ENCODE data around the gene KRT9. TPM values are rescaled to one million over a fixed set of nuclear protein-coding genes. Genes with fewer than 3 reads are reported as not detected.

The KRT9 gene
- total and polyA plus RNA-seq, 9 of the 15 experiments (the other 6 are each of a cell fraction or from before 2014, with no cell fraction given) = 0.03 TPM; not detected in 8

DNA sequence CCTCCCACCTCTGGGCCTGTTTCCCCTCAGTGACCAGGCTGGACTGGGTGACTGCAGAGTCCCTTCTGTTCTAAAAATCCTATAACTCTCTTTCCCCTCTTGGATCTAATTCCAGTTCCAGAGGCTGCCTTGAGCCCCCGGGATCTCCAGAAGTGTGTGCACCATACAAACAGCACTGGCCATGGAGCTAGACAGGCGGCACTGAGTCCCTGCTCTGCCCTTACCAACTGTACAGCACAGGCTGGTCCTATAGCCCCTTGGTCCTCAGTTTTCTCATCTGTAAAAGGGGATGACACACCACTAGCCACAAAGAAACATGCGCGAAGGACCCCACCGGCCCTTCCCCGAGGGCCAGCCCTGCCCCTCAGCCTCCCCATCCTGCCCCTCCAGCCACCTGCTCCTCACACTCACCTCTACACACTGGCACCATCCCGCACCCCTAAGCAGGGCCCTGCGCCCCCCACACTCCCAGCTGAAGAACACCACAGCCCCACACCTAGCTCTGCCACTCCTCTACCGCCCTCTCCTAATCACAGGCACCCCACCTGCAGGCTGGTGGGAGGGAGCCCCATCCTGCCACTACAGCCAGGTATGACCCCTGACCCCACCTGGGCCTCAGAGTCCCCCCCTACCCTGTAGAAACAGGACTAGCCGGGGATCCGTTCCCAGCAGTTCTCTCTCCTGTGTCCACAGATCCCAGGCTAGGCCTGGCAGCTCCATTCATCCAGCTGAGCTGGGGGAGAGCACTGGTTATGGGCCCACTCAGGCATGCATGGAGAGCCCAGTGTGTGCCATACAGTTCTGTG is 41.6 kb upstream of the KRT9 start:
- intact Hi-C loops (cut with micrococcal nuclease) (no loop called here), in situ Hi-C loops (cut with MboI) (no loop called here)
- POLR2A ChIA-PET = no interaction called here
- peaks cover 10 to 49% of the 10 kb centered on the region in 2 experiments for H3K27me3 ChIP-seq (ENCODE audit: control insufficient read depth in 2 of 2, insufficient read depth in 2 of 2, low read length in 2 of 2)
- H3K27ac ChIP-seq (ENCODE audit: extremely low read depth, low read depth, low read length) = no peak overlapping the region
- WGBS (ENCODE audit: insufficient coverage, low coverage, missing lambda C conversion rate) = 0% methylated on average over 10 of the region's 11 CpGs
- 0 out of 2 replicates have a peak, but pooled peaks cover 2% of the 10 kb centered on the region for H4K20me1 ChIP-seq (replicated peaks; ENCODE audit: control insufficient read depth, insufficient read depth, low read length)
- FAIRE-seq = no peak
- no TSS peak for BruUV-seq (replicated peaks)
- no peak for ATAC-seq
- no peaks in the 10 kb centered on the region for H3K36me3 ChIP-seq (ENCODE audit: control insufficient read depth, insufficient read depth, low read length)
- CTCF ChIA-PET (ENCODE audit: low intra/inter-chr PET ratio) = no interaction called here
- no peaks in the 10 kb centered on the region for H3K4me1 ChIP-seq (replicated peaks in 1 of 2; ENCODE audit: control insufficient read depth in 2 of 2, insufficient read depth in 2 of 2, low read length in 2 of 2)
- H3K9me3 ChIP-seq (replicated peaks; ENCODE audit: control insufficient read depth, insufficient read depth, low read depth, low read length) = no peaks in the 10 kb centered on the region
- H3K9me1 ChIP-seq (ENCODE audit: control insufficient read depth, insufficient read depth, low read length) = no peaks in the 10 kb centered on the region
- no peak overlapping the region for H3K4me2 ChIP-seq (ENCODE audit: insufficient read depth, low read length)
- no peak overlapping the region for H3K9ac ChIP-seq (ENCODE audit: insufficient read depth in 1 of 2, low read depth in 2 of 2, low read length in 2 of 2)
- no peak overlapping the region for H3K4me3 ChIP-seq
- no peaks in the 10 kb centered on the region for H3K79me2 ChIP-seq (ENCODE audit: control insufficient read depth, insufficient read depth, low read length)
- DNase-seq (ENCODE audit: extremely low read depth in 1 of 4, low spot score in 3 of 4) = no peak
- H2AFZ ChIP-seq (ENCODE audit: low read depth, low read length) = no peak overlapping the region
- TF ChIP-seq PHF8 (IDR thresholded peaks at IDR 0.05; ENCODE audit: borderline replicate concordance, low read length) = no peak
- TF ChIP-seq ARNT (IDR thresholded peaks at IDR 0.05) = no peak
- TF ChIP-seq NR4A1 (CRISPR knock-in tag; IDR thresholded peaks at IDR 0.05) = no peak
- no peak for TF ChIP-seq NR4A1 (tag; IDR thresholded peaks at IDR 0.05)
- no peak for TF ChIP-seq PTTG1 (tag; IDR thresholded peaks at IDR 0.05; ENCODE audit: low read depth)
- no peak for TF ChIP-seq FOSL1 (tag; conservative IDR thresholded peaks at IDR 0.05)
- no peak for TF ChIP-seq TCF7 (IDR thresholded peaks at IDR 0.05; ENCODE audit: borderline replicate concordance)
- no peak for TF ChIP-seq NCOA4 (IDR thresholded peaks at IDR 0.05; ENCODE audit: partially characterized antibody)
- TF ChIP-seq, protein P1, sequence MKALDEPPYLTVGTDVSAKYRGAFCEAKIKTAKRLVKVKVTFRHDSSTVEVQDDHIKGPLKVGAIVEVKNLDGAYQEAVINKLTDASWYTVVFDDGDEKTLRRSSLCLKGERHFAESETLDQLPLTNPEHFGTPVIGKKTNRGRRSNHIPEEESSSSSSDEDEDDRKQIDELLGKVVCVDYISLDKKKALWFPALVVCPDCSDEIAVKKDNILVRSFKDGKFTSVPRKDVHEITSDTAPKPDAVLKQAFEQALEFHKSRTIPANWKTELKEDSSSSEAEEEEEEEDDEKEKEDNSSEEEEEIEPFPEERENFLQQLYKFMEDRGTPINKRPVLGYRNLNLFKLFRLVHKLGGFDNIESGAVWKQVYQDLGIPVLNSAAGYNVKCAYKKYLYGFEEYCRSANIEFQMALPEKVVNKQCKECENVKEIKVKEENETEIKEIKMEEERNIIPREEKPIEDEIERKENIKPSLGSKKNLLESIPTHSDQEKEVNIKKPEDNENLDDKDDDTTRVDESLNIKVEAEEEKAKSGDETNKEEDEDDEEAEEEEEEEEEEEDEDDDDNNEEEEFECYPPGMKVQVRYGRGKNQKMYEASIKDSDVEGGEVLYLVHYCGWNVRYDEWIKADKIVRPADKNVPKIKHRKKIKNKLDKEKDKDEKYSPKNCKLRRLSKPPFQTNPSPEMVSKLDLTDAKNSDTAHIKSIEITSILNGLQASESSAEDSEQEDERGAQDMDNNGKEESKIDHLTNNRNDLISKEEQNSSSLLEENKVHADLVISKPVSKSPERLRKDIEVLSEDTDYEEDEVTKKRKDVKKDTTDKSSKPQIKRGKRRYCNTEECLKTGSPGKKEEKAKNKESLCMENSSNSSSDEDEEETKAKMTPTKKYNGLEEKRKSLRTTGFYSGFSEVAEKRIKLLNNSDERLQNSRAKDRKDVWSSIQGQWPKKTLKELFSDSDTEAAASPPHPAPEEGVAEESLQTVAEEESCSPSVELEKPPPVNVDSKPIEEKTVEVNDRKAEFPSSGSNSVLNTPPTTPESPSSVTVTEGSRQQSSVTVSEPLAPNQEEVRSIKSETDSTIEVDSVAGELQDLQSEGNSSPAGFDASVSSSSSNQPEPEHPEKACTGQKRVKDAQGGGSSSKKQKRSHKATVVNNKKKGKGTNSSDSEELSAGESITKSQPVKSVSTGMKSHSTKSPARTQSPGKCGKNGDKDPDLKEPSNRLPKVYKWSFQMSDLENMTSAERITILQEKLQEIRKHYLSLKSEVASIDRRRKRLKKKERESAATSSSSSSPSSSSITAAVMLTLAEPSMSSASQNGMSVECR (CRISPR knock-in tag; IDR thresholded peaks at IDR 0.05) = no peak
- no peak for TF ChIP-seq RFX7 (CRISPR knock-in tag; IDR thresholded peaks at IDR 0.05)
- TF ChIP-seq, protein P2, sequence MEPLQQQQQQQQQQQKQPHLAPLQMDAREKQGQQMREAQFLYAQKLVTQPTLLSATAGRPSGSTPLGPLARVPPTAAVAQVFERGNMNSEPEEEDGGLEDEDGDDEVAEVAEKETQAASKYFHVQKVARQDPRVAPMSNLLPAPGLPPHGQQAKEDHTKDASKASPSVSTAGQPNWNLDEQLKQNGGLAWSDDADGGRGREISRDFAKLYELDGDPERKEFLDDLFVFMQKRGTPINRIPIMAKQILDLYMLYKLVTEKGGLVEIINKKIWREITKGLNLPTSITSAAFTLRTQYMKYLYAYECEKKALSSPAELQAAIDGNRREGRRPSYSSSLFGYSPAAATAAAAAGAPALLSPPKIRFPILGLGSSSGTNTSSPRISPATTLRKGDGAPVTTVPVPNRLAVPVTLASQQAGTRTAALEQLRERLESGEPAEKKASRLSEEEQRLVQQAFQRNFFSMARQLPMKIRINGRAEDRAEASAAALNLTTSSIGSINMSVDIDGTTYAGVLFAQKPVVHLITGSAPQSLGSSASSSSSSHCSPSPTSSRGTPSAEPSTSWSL (CRISPR knock-in tag; IDR thresholded peaks at IDR 0.05; ENCODE audit: borderline replicate concordance) = no peak
- TF ChIP-seq FOXA3 (CRISPR knock-in tag; conservative IDR thresholded peaks at IDR 0.05 in 1 of 2, IDR thresholded peaks at IDR 0.05 in 1 of 2) = no peak
- TF ChIP-seq ZNF830 (CRISPR knock-in tag; IDR thresholded peaks at IDR 0.05) = no peak
- TF ChIP-seq BRF1 (IDR thresholded peaks at IDR 0.05; ENCODE audit: borderline replicate concordance, extremely low read depth, insufficient read length) = no peak
- no peak for TF ChIP-seq PTBP1 (IDR thresholded peaks at IDR 0.05; ENCODE audit: low read depth, low read length)
- TF ChIP-seq, protein P3, sequence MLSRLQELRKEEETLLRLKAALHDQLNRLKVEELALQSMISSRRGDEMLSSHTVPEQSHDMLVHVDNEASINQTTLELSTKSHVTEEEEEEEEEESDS (CRISPR knock-in tag; IDR thresholded peaks at IDR 0.05) = no peak
- no peak for TF ChIP-seq ZNF12 (CRISPR knock-in tag; IDR thresholded peaks at IDR 0.05)
